Measurements from ENCODE around the gene ABCC4.

Gene ABCC4

DNA sequence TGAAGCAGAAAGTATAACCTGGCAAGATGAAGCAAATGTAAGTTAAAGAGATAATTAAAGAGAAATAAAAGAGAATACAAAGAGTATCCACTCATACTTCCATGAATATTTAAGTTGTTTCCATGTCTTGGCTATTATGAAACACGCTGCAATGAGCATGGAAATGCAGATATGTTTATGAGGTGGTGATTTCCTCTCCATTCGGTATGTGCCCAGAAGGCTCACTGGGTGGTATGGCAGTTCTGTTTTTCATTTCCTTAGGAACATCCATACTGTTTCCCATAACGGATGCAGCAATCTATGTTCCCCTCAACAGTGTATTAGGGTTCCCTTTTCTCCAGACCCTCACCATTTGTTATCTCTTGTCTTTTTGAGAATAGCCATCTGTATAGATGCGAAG, 316.3 kb downstream of the ABCC4 start:
- no peak for DNase-seq

GRCh38 chr13:94978516-94978915, 322.7 kb downstream of the ABCC4 start:
- DNase-seq, result no peak

DNA sequence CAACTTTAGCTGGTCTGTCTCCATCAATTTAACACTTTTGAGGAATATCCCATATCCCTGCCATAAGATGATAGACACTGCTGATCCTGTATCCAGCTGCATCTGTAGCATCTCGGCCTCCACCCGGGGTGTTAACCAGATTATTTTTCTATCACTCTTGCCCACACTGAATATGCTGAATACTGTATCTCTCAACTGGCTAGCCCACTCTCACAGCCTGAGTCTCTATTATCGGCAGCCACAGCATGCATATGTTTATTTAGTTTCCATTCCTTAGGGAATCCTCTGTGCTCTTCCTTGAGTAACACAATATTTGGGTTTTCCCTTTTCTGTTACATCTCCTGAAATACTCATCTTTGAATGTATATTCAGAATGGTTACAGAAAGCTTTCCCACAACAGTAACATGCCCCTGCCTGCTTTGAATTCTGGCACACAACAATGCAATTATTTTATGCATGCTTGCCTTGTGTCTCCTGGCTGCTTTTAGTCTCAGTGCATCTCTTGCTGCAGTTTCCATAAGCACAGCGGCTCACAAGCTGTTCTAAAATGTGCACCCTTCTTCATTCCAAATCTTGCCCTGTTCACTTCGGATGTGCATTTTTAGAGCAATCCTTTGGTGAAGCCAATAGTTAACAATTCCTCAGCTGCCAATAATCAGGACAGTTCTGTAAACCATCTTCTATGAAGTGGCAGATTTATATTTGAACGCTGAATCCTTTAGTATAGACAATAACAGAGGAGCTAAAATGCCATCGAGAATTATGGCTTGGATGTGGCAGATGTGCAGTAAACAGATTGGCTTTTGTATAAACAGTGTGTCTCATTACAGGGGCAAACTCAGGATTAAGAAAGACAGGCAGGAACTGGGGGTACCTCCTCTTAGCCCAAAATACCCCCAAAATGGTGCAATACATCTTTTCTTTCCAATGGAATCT, 327.0 kb downstream of the ABCC4 start:
- no peak for DNase-seq

- no peak for DNase-seq
These were observed 329.0 kb downstream of the ABCC4 start for GRCh38 chr13:94972262-94972661.
